Measurements from ENCODE around the gene HEPHL1. TPM values are rescaled to one million over a fixed set of nuclear protein-coding genes. Genes with fewer than 3 reads are reported as not detected.

HEPHL1 gene
- total RNA-seq, 4 donors from 2014 or later, result not detected

DNA sequence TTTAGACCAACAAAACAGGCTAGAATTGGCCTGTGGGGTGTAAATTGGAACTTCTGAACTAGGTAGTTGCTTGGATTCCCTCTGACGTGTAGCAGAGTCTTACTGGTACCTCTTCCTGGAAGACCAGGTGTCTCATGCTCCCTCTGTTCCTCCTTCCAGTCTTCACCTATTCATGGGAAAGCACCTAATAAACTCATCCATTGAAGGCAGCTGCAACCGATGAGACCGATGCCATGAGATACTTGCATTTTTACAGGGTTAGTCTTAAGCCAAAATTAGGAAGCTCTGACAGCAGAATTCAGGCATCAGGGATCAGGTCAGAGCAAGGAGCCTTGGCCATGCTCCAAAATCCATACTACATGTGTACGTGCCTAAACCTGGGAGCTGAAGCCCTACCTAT lies 13.2 kb upstream of the HEPHL1 start:
- intact Hi-C loops (cut with DNase I; ENCODE audit: low total_unique reads), result no loop called here
- Histone ChIP-seq H3K4me1 (no peaks in the 10 kb centered on the region), H3K9me3 (no peaks in the 10 kb centered on the region), H3K36me3 (no peaks in the 10 kb centered on the region), H3K27me3 (no peaks in the 10 kb centered on the region), H3K4me3 (no peak overlapping the region), H3K27ac (no peak overlapping the region)
- no peak for TF ChIP-seq POLR2A (IDR thresholded peaks at IDR 0.05)
- TF ChIP-seq, protein P1, sequence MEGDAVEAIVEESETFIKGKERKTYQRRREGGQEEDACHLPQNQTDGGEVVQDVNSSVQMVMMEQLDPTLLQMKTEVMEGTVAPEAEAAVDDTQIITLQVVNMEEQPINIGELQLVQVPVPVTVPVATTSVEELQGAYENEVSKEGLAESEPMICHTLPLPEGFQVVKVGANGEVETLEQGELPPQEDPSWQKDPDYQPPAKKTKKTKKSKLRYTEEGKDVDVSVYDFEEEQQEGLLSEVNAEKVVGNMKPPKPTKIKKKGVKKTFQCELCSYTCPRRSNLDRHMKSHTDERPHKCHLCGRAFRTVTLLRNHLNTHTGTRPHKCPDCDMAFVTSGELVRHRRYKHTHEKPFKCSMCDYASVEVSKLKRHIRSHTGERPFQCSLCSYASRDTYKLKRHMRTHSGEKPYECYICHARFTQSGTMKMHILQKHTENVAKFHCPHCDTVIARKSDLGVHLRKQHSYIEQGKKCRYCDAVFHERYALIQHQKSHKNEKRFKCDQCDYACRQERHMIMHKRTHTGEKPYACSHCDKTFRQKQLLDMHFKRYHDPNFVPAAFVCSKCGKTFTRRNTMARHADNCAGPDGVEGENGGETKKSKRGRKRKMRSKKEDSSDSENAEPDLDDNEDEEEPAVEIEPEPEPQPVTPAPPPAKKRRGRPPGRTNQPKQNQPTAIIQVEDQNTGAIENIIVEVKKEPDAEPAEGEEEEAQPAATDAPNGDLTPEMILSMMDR (IDR thresholded peaks at IDR 0.05), result no peak
- no peak for DNase-seq

DNA sequence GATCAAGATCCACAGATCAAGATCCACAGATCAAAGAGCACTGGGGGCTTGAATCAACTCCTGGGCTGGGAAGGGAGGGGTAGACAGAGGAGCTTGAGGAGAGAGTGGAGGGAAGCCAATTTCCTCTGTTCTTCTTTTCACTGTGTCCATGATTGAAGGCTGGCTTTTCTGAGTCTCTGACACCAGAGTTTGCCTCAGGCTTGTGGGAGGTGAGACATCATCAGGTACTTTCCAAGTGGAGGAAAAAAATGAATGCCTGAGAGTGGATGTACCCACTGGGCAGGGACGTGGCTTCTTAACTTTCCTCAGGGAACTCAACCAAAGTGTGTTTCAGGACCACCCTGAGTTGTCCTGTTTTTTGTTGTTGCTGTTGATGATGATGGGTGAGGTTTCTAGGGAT lies 11.0 kb upstream of the HEPHL1 start:
- H3K36me3 ChIP-seq, result no peaks in the 10 kb centered on the region
- H3K27me3 ChIP-seq, result no peaks in the 10 kb centered on the region
- H3K4me1 ChIP-seq, result no peaks in the 10 kb centered on the region
- no peak for DNase-seq
- no peaks in the 10 kb centered on the region for H3K9me3 ChIP-seq
- TF ChIP-seq, protein P1 (IDR thresholded peaks at IDR 0.05), result no peak
- no peak for TF ChIP-seq POLR2A (IDR thresholded peaks at IDR 0.05)
- intact Hi-C loops (cut with DNase I; ENCODE audit: low total_unique reads), result no loop called here
- no peak overlapping the region for H3K4me3 ChIP-seq
- no peak overlapping the region for H3K27ac ChIP-seq

DNA sequence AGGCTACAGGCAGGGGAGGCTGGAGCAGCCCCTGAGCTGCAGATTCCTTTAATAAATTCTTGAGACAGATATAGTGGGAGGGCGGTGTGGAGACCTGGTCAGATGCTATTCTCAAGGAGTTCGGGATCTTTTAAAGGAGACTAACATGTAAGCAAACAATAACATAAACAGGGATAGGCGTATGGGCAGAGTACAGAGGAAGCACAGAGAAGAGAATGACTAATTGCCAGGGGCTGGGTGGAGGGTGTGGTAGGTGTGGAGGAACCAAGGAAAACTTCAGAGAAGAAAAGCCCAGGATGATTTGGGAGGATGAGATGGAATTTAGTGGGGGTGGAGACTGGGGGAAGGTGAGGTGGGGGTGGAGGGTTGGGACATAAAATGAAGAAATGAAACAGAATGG lies 9.7 kb upstream of the HEPHL1 start:
- Histone ChIP-seq H3K27ac (no peak overlapping the region), H3K4me3 (no peak overlapping the region), H3K9me3 (no peaks in the 10 kb centered on the region), H3K27me3 (no peaks in the 10 kb centered on the region), H3K4me1 (no peaks in the 10 kb centered on the region), H3K36me3 (no peaks in the 10 kb centered on the region)
- intact Hi-C loops (cut with DNase I; ENCODE audit: low total_unique reads), result no loop called here
- no peak for DNase-seq
- TF ChIP-seq POLR2A (IDR thresholded peaks at IDR 0.05), result no peak
- TF ChIP-seq, protein P1 (IDR thresholded peaks at IDR 0.05), result no peak

DNA sequence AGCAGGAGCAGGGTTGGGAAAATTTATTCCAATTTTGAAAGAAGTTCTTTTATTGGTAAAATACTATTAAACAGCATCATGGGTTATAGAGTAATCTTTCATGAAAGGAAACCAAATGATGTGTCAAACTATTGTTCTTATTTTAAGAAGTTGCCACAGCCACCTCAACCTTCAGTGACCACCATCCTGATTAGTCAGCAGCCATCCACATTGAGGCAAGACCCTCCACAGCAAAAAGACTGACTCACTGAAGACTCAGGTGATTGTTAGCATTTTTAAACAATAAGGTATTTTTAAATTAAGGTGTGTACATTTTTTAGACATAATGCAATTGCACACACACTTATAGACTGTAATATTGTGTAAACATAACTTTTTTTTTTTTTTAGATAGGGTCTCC lies 3.7 kb upstream of the HEPHL1 start:
- Histone ChIP-seq H3K9me3 (no peaks in the 10 kb centered on the region), H3K27me3 (no peaks in the 10 kb centered on the region), H3K27ac (no peak overlapping the region), H3K4me3 (no peak overlapping the region), H3K36me3 (no peaks in the 10 kb centered on the region), H3K4me1 (no peaks in the 10 kb centered on the region)
- intact Hi-C loops (cut with DNase I; ENCODE audit: low total_unique reads), result no loop called here
- no peak for TF ChIP-seq POLR2A (IDR thresholded peaks at IDR 0.05)
- TF ChIP-seq, protein P1 (IDR thresholded peaks at IDR 0.05), result no peak
- DNase-seq, result no peak

DNA sequence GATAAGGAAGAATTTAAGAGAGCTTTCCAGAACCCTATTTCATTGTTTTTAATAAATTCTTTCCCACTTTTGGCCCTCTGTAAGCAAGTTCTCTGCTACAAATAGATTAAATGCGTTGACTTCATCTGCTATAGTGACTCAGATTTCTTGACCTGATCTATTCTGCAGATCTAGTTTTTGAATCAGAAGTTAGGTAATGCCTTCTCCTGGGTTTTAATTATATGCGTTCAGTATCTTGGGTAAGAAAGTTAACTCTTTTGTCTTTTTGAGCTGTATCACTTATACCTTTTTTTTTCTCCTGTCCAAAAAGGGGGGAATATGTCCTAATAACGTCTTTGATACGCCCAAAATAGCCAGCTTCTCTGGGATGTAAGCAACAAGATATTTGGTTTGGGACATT lies 2.4 kb upstream of the HEPHL1 start:
- H3K4me3 ChIP-seq, result no peak overlapping the region
- DNase-seq, result no peak
- H3K9me3 ChIP-seq, result no peaks in the 10 kb centered on the region
- TF ChIP-seq, protein P1 (IDR thresholded peaks at IDR 0.05), result no peak
- TF ChIP-seq POLR2A (IDR thresholded peaks at IDR 0.05), result no peak
- H3K36me3 ChIP-seq, result no peaks in the 10 kb centered on the region
- no peak overlapping the region for H3K27ac ChIP-seq
- H3K4me1 ChIP-seq, result no peaks in the 10 kb centered on the region
- H3K27me3 ChIP-seq, result no peaks in the 10 kb centered on the region
- intact Hi-C loops (cut with DNase I; ENCODE audit: low total_unique reads), result no loop called here
